Karpas-422 (cell line): Measurements from ENCODE around the gene UBE2Q1. TPM values are rescaled to one million over a fixed set of nuclear protein-coding genes. Genes with fewer than 3 reads are reported as not detected.

Source experiments
- DNase-seq: peaks from one replicate; pipeline ENCODE4 v3.0.0-alpha.2; 2015
- H2AFZ ChIP-seq: fragments of 200-600 bp; sonication (generic); 2 replicates; pipeline ENCODE4 v1.6.1; 2014; ENCODE audit warnings: antibody characterized with exemption, low read length, mixed read lengths
- H3K27ac ChIP-seq: fragments of 200-600 bp; sonication (generic); 2 replicates; pipeline ENCODE4 v1.5.1; 2014; ENCODE audit warnings: mild to moderate bottlenecking, low read length, moderate library complexity
- H3K27me3 ChIP-seq: fragments of 200-600 bp; sonication (generic); 2 replicates; pipeline ENCODE4 v1.6.1; 2014; ENCODE audit warnings: low read length, mixed read lengths
- H3K36me3 ChIP-seq: fragments of 200-600 bp; sonication (generic); 2 replicates; pipeline ENCODE4 v1.6.1; 2014; ENCODE audit warnings: low read length, mixed read lengths; ENCODE audit not compliant: insufficient read depth
- H3K4me1 ChIP-seq: fragments of 200-600 bp; sonication (generic); 2 replicates; pipeline ENCODE4 v1.6.1; 2014; ENCODE audit warnings: mild to moderate bottlenecking, low read length, mixed read lengths
- H3K4me2 ChIP-seq: fragments of 200-600 bp; sonication (generic); 2 replicates; pipeline ENCODE4 v1.6.1; 2014; ENCODE audit warnings: low read length, low read depth, mild to moderate bottlenecking; ENCODE audit not compliant: poor library complexity, severe bottlenecking
- H3K4me3 ChIP-seq: fragments of 200-600 bp; sonication (generic); 2 replicates; pipeline ENCODE4 v1.5.1; 2014; ENCODE audit warnings: mild to moderate bottlenecking, antibody characterized with exemption, low read length, mixed read lengths
- H3K79me2 ChIP-seq: fragments of 200-600 bp; sonication (generic); 2 replicates; pipeline ENCODE4 v1.6.1; 2014; ENCODE audit warnings: mild to moderate bottlenecking, low read length, mixed read lengths
- H3K9ac ChIP-seq: fragments of 200-600 bp; sonication (generic); 2 replicates; pipeline ENCODE4 v1.6.0; 2014; ENCODE audit warnings: low read length
- H3K9me2 ChIP-seq: fragments of 200-600 bp; sonication (generic), shearing (Covaris generic); replicated peaks from 2 replicates; pipeline ENCODE4 v1.6.0; 2014; ENCODE audit warnings: mild to moderate bottlenecking, low read length, moderate library complexity; ENCODE audit not compliant: insufficient read depth
- H3K9me3 ChIP-seq: fragments of 300-700, 200-600 bp; sonication (generic); 2 replicates; pipeline ENCODE4 v1.6.1; 2014; ENCODE audit warnings: low read length, mixed read lengths
- H4K20me1 ChIP-seq: fragments of 200-600 bp; sonication (generic); 2 replicates; pipeline ENCODE4 v1.6.1; 2014; ENCODE audit warnings: mild to moderate bottlenecking, antibody characterized with exemption, low read length, low read depth; ENCODE audit not compliant: insufficient read depth
- total RNA-seq: library from RNA; depleted of rRNA; stranded (reverse); fragments of >200 nt; shearing (Covaris generic); gene quantifications from 2 replicates; pipeline ENCODE4 v1.2.3, GENCODE V29; 2014; ENCODE audit warnings: low replicate concordance

UBE2Q1 gene
- total RNA-seq, 1 experiment from 2014 or later: 41.2 TPM

- H3K27ac ChIP-seq: 0 out of 2 replicates have a peak overlapping the region, but pooled peaks have one; percentile 18
- no peaks in the 10 kb centered on the region for H3K9me2 ChIP-seq
- H2AFZ ChIP-seq: no peak overlapping the region
- peaks cover 30% of the 10 kb centered on the region; the same call in 1 of the 2 replicates for H4K20me1 ChIP-seq
- H3K27me3 ChIP-seq: no peaks in the 10 kb centered on the region
- H3K79me2 ChIP-seq: peaks cover 4% of the 10 kb centered on the region; the same call in 1 of the 2 replicates
- DNase-seq: no peak
- no peak overlapping the region for H3K9ac ChIP-seq
- H3K9me3 ChIP-seq: no peaks in the 10 kb centered on the region
- peaks cover 20% of the 10 kb centered on the region for H3K4me1 ChIP-seq
- H3K4me3 ChIP-seq: no peak overlapping the region
- no peak overlapping the region for H3K4me2 ChIP-seq
- peaks cover 68% of the 10 kb centered on the region for H3K36me3 ChIP-seq
These were observed 26.0 kb upstream of the UBE2Q1 start for GRCh38 chr1:154584267-154584994.

GRCh38 chr1:154583773-154584172 lies 25.3 kb upstream of the UBE2Q1 start:
- Histone ChIP-seq H3K9me2 (no peaks in the 10 kb centered on the region), H3K4me2 (no peak overlapping the region), H3K36me3 (peaks cover 67% of the 10 kb centered on the region), H3K9me3 (no peaks in the 10 kb centered on the region), H3K27ac (no peak overlapping the region), H4K20me1 (peaks cover 30% of the 10 kb centered on the region; the same call in 1 of the 2 replicates), H3K79me2 (peaks cover 4% of the 10 kb centered on the region; the same call in 1 of the 2 replicates), H3K4me1 (peaks cover 27% of the 10 kb centered on the region), H3K4me3 (no peak overlapping the region), H2AFZ (no peak overlapping the region), H3K27me3 (no peaks in the 10 kb centered on the region), H3K9ac (no peak overlapping the region)
- DNase-seq: no peak

- H3K36me3 ChIP-seq: peaks cover 67% of the 10 kb centered on the region
- peaks cover 29% of the 10 kb centered on the region; the same call in 1 of the 2 replicates for H4K20me1 ChIP-seq
- no peaks in the 10 kb centered on the region for H3K9me3 ChIP-seq
- no peak overlapping the region for H3K9ac ChIP-seq
- no peak overlapping the region for H3K4me2 ChIP-seq
- H3K9me2 ChIP-seq: no peaks in the 10 kb centered on the region
- H3K4me3 ChIP-seq: no peak overlapping the region
- no peak overlapping the region for H3K27ac ChIP-seq
- DNase-seq: no peak
- peaks cover 36% of the 10 kb centered on the region for H3K4me1 ChIP-seq
- no peaks in the 10 kb centered on the region for H3K27me3 ChIP-seq
- H3K79me2 ChIP-seq: 0 out of 2 replicates have a peak, but pooled peaks cover 4% of the 10 kb centered on the region
- no peak overlapping the region for H2AFZ ChIP-seq
These were observed 24.4 kb upstream of the UBE2Q1 start for GRCh38 chr1:154582885-154583284.

- 0 out of 2 replicates have a peak, but pooled peaks cover 4% of the 10 kb centered on the region for H3K79me2 ChIP-seq
- no peaks in the 10 kb centered on the region for H3K27me3 ChIP-seq
- peaks cover 59% of the 10 kb centered on the region for H3K36me3 ChIP-seq
- no peak overlapping the region for H3K4me3 ChIP-seq
- no peak overlapping the region for H3K27ac ChIP-seq
- H3K9me3 ChIP-seq: no peaks in the 10 kb centered on the region
- H3K4me2 ChIP-seq: no peak overlapping the region
- H3K9me2 ChIP-seq: no peaks in the 10 kb centered on the region
- H2AFZ ChIP-seq: no peak overlapping the region
- no peak for DNase-seq
- no peak overlapping the region for H3K9ac ChIP-seq
- H4K20me1 ChIP-seq: 0 out of 2 replicates have a peak, but pooled peaks cover 26% of the 10 kb centered on the region
- H3K4me1 ChIP-seq: peaks cover 47% of the 10 kb centered on the region
These were observed 23.3 kb upstream of the UBE2Q1 start for GRCh38 chr1:154581766-154582165.

- Histone ChIP-seq H3K27me3 (no peaks in the 10 kb centered on the region), H3K27ac (no peak overlapping the region), H4K20me1 (0 out of 2 replicates have a peak, but pooled peaks cover 24% of the 10 kb centered on the region), H3K9me3 (no peaks in the 10 kb centered on the region), H3K9me2 (no peaks in the 10 kb centered on the region), H3K4me2 (no peak overlapping the region), H3K36me3 (peaks cover 36% of the 10 kb centered on the region), H3K79me2 (0 out of 2 replicates have a peak, but pooled peaks cover 4% of the 10 kb centered on the region), H3K4me1 (peaks cover 62% of the 10 kb centered on the region), H2AFZ (no peak overlapping the region), H3K9ac (no peak overlapping the region), H3K4me3 (no peak overlapping the region)
- no peak for DNase-seq
These were observed 20.9 kb upstream of the UBE2Q1 start for GRCh38 chr1:154579374-154579773.

- Histone ChIP-seq H3K9ac (peak overlapping the region; percentile 23; the same call in 1 of the 2 replicates), H3K4me3 (no peak overlapping the region), H4K20me1 (0 out of 2 replicates have a peak, but pooled peaks cover 13% of the 10 kb centered on the region), H3K27ac (peak overlapping the region; percentile 96), H3K4me2 (no peak overlapping the region), H3K4me1 (peaks cover 75% of the 10 kb centered on the region), H3K9me3 (no peaks in the 10 kb centered on the region), H3K27me3 (no peaks in the 10 kb centered on the region), H3K36me3 (peaks cover 22% of the 10 kb centered on the region; the same call in 1 of the 2 replicates), H2AFZ (no peak overlapping the region), H3K9me2 (no peaks in the 10 kb centered on the region), H3K79me2 (no peaks in the 10 kb centered on the region)
- no peak for DNase-seq
These were observed 19.6 kb upstream of the UBE2Q1 start for GRCh38 chr1:154578058-154578418.

- H3K9me3 ChIP-seq: no peaks in the 10 kb centered on the region
- no peaks in the 10 kb centered on the region for H3K27me3 ChIP-seq
- no peaks in the 10 kb centered on the region for H3K9me2 ChIP-seq
- peak overlapping the region; percentile 96 for H3K27ac ChIP-seq
- peak overlapping the region; percentile 63; the same call in 1 of the 2 replicates for H3K9ac ChIP-seq
- H3K79me2 ChIP-seq: no peaks in the 10 kb centered on the region
- DNase-seq: no peak
- peaks cover 81% of the 10 kb centered on the region for H3K4me1 ChIP-seq
- H3K36me3 ChIP-seq: peaks cover 17% of the 10 kb centered on the region; the same call in 1 of the 2 replicates
- H3K4me3 ChIP-seq: no peak overlapping the region
- no peak overlapping the region for H2AFZ ChIP-seq
- peak overlapping the region; percentile 67 for H3K4me2 ChIP-seq
- 0 out of 2 replicates have a peak, but pooled peaks cover 8% of the 10 kb centered on the region for H4K20me1 ChIP-seq
These were observed 19.0 kb upstream of the UBE2Q1 start for GRCh38 chr1:154577346-154578057.
